ENCODE results near the gene PAWR. TPM values are rescaled to one million over a fixed set of nuclear protein-coding genes. Genes with fewer than 3 reads are reported as not detected.

Gene PAWR
- total and polyA plus RNA-seq, 2 of the 13 experiments (the other 11 are each of a cell fraction or from before 2014, with no cell fraction given) = 29.1 to 36.1 TPM

- TF ChIP-seq, protein P1, sequence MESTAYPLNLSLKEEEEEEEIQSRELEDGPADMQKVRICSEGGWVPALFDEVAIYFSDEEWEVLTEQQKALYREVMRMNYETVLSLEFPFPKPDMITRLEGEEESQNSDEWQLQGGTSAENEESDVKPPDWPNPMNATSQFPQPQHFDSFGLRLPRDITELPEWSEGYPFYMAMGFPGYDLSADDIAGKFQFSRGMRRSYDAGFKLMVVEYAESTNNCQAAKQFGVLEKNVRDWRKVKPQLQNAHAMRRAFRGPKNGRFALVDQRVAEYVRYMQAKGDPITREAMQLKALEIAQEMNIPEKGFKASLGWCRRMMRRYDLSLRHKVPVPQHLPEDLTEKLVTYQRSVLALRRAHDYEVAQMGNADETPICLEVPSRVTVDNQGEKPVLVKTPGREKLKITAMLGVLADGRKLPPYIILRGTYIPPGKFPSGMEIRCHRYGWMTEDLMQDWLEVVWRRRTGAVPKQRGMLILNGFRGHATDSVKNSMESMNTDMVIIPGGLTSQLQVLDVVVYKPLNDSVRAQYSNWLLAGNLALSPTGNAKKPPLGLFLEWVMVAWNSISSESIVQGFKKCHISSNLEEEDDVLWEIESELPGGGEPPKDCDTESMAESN (CRISPR knock-in tag; conservative IDR thresholded peaks at IDR 0.05) = peak; percentile 71; the same call in 1 of the 2 replicates
- peak; percentile 37 for TF ChIP-seq IRF2 (CRISPR knock-in tag; IDR thresholded peaks at IDR 0.05)
- TF ChIP-seq GPN1 (CRISPR knock-in tag; IDR thresholded peaks at IDR 0.05; ENCODE audit: borderline replicate concordance) = no peak
- TF ChIP-seq KLF6 (CRISPR knock-in tag; IDR thresholded peaks at IDR 0.05) = no peak; the same call in 1 of the 2 replicates
- TF ChIP-seq HNF1B (CRISPR knock-in tag; IDR thresholded peaks at IDR 0.05) = peak; percentile 57
- peak; percentile 39 for TF ChIP-seq AGO2 (optimal IDR thresholded peaks at IDR 0.05; ENCODE audit: low read depth, low read length)
- TF ChIP-seq GZF1 (CRISPR knock-in tag; IDR thresholded peaks at IDR 0.05) = 0 out of 2 replicates have a peak, but pooled peaks have one; percentile 24
- peak; percentile 81 for TF ChIP-seq RBFOX2 (IDR thresholded peaks at IDR 0.05; ENCODE audit: low read depth, low read length)
- no peak for TF ChIP-seq SOX6 (IDR thresholded peaks at IDR 0.05)
- TF ChIP-seq SOX6 (CRISPR knock-in tag; IDR thresholded peaks at IDR 0.05) = peak; percentile 48; the same call in 1 of the 2 replicates
- no peak for TF ChIP-seq CEBPG (CRISPR knock-in tag; IDR thresholded peaks at IDR 0.05)
- peak; percentile 34; the same call in 1 of the 2 replicates for TF ChIP-seq ZNF333 (CRISPR knock-in tag; IDR thresholded peaks at IDR 0.05; ENCODE audit: borderline replicate concordance)
- TF ChIP-seq HOXA3 (CRISPR knock-in tag; IDR thresholded peaks at IDR 0.05) = peak; percentile 30; the same call in 1 of the 2 replicates
- 0 out of 2 replicates have a peak, but pooled peaks have one; percentile 34 for TF ChIP-seq ZSCAN29 (CRISPR knock-in tag; conservative IDR thresholded peaks at IDR 0.05)
- TF ChIP-seq SRSF9 (IDR thresholded peaks at IDR 0.05; ENCODE audit: borderline replicate concordance, insufficient read depth, low read depth, low read length, poor library complexity, severe bottlenecking) = no peak
- TF ChIP-seq HDAC2 (CRISPR knock-in tag; IDR thresholded peaks at IDR 0.05) = peak; percentile 50; the same call in 1 of the 2 replicates
- TF ChIP-seq, protein P2, sequence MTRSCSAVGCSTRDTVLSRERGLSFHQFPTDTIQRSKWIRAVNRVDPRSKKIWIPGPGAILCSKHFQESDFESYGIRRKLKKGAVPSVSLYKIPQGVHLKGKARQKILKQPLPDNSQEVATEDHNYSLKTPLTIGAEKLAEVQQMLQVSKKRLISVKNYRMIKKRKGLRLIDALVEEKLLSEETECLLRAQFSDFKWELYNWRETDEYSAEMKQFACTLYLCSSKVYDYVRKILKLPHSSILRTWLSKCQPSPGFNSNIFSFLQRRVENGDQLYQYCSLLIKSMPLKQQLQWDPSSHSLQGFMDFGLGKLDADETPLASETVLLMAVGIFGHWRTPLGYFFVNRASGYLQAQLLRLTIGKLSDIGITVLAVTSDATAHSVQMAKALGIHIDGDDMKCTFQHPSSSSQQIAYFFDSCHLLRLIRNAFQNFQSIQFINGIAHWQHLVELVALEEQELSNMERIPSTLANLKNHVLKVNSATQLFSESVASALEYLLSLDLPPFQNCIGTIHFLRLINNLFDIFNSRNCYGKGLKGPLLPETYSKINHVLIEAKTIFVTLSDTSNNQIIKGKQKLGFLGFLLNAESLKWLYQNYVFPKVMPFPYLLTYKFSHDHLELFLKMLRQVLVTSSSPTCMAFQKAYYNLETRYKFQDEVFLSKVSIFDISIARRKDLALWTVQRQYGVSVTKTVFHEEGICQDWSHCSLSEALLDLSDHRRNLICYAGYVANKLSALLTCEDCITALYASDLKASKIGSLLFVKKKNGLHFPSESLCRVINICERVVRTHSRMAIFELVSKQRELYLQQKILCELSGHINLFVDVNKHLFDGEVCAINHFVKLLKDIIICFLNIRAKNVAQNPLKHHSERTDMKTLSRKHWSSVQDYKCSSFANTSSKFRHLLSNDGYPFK (CRISPR knock-in tag; IDR thresholded peaks at IDR 0.05; ENCODE audit: borderline replicate concordance) = no peak; the same call in 1 of the 2 replicates
- TF ChIP-seq ZSCAN22 (CRISPR knock-in tag; IDR thresholded peaks at IDR 0.05) = no peak
- 0 out of 2 replicates have a peak, but pooled peaks have one; percentile 29 for TF ChIP-seq SP2 (CRISPR knock-in tag; IDR thresholded peaks at IDR 0.05)
- no peak for TF ChIP-seq ZNF550 (CRISPR knock-in tag; IDR thresholded peaks at IDR 0.05; ENCODE audit: borderline replicate concordance)
- no peak for TF ChIP-seq NR2C2 (CRISPR knock-in tag; IDR thresholded peaks at IDR 0.05; ENCODE audit: borderline replicate concordance)
- no peak for TF ChIP-seq NCOR1 (IDR thresholded peaks at IDR 0.05; ENCODE audit: borderline replicate concordance, low read length)
- no peak for TF ChIP-seq ZNF274 (CRISPR knock-in tag; IDR thresholded peaks at IDR 0.05)
These were observed at the start of gene PAWR (continued) for GRCh38 chr12:79690638-79691510.
